GM12891 (cell line): Measurements from ENCODE around the gene CCSER2.

Source experiments
- PAX5 ChIP-seq: IDR thresholded peaks from 2 replicates; pipeline ENCODE4 v1.6.1; 2011; ENCODE audit warnings: low read length, moderate library complexity, mild to moderate bottlenecking; ENCODE audit not compliant: insufficient read depth, severe bottlenecking
- POLR2A ChIP-seq: IDR thresholded peaks from 2 replicates; pipeline ENCODE4 v1.6.1; 2011; ENCODE audit warnings: low read depth, low read length, control low read depth
- POLR2AphosphoS5 ChIP-seq: IDR thresholded peaks from 2 replicates; pipeline ENCODE4 v1.6.1; 2011; ENCODE audit warnings: low read depth, low read length, control low read depth
- POU2F2 ChIP-seq: IDR thresholded peaks from 2 replicates; pipeline ENCODE4 v1.6.1; 2011; ENCODE audit warnings: low read depth, mild to moderate bottlenecking, control low read depth, low read length, moderate library complexity
- SPI1 ChIP-seq: IDR thresholded peaks from 2 replicates; pipeline ENCODE4 v1.6.1; 2011; ENCODE audit warnings: low read depth, low read length, control low read depth
- TAF1 ChIP-seq: IDR thresholded peaks from 2 replicates; pipeline ENCODE4 v1.6.1; 2011; ENCODE audit warnings: low read depth, low read length, control low read depth

- no peak for TF ChIP-seq POLR2A
- TF ChIP-seq SPI1 = no peak
- TF ChIP-seq POU2F2 = no peak
- TF ChIP-seq POLR2AphosphoS5 = no peak
- TF ChIP-seq PAX5 = no peak
- no peak for TF ChIP-seq TAF1
These were observed 41.9 kb downstream of the CCSER2 start for GRCh38 chr10:84370283-84370682.
